ENCODE data around the gene PDE10A.

DNA sequence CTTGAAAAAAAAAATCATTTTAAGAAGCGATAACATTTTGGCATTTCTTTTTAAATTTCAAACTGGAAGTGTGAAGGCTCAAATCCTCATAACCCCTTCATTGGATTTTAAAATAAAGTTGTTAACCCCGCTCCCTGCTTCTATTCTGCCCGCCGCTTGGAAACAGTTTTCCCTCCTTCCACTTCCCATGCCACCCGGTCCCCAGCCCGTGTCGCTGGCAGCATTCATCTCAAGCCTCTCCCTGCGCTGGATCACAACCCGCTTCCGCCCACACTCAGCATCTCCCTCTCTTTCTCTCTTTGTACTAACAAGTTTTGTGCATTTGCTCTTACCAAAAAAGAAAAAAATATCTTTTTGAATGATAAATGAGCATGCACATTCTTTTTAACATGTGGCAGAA is 15.4 kb upstream of the PDE10A start:
- no peak for TF ChIP-seq POLR2A (IDR thresholded peaks at IDR 0.05; ENCODE audit: extremely low read depth, insufficient read length)
- TF ChIP-seq, protein P1, sequence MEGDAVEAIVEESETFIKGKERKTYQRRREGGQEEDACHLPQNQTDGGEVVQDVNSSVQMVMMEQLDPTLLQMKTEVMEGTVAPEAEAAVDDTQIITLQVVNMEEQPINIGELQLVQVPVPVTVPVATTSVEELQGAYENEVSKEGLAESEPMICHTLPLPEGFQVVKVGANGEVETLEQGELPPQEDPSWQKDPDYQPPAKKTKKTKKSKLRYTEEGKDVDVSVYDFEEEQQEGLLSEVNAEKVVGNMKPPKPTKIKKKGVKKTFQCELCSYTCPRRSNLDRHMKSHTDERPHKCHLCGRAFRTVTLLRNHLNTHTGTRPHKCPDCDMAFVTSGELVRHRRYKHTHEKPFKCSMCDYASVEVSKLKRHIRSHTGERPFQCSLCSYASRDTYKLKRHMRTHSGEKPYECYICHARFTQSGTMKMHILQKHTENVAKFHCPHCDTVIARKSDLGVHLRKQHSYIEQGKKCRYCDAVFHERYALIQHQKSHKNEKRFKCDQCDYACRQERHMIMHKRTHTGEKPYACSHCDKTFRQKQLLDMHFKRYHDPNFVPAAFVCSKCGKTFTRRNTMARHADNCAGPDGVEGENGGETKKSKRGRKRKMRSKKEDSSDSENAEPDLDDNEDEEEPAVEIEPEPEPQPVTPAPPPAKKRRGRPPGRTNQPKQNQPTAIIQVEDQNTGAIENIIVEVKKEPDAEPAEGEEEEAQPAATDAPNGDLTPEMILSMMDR (IDR thresholded peaks at IDR 0.05; ENCODE audit: low read depth, low read length), result no peak

All from NB4 (cell line).